Neural progenitor cell (in vitro differentiated cells): ENCODE measurements around the gene PAQR5. TPM values are rescaled to one million over a fixed set of nuclear protein-coding genes. Genes with fewer than 3 reads are reported as not detected.
"Not testable (repeated sequence)": the region's sequence is repeated elsewhere in the genome, so short reads cannot be mapped to it uniquely, and the experiment has no call there.

Experiments used
- DNase-seq: peaks from one replicate; pipeline ENCODE4 v3.0.0-alpha.2; 2016; ENCODE audit warnings: low spot score
- H2AFZ ChIP-seq: fragments of 200-600 bp; sonication (generic); replicated peaks from 2 replicates; pipeline ENCODE4 v1.6.1; 2016; ENCODE audit warnings: antibody characterized with exemption
- H3F3A ChIP-seq: fragments of 200-600 bp; sonication (generic); 2 replicates; pipeline ENCODE4 v1.6.1; 2016; ENCODE audit warnings: antibody characterized with exemption, low read depth
- H3K27ac ChIP-seq: fragments of 200-600 bp; sonication (generic); 2 replicates; pipeline ENCODE4 v1.5.1; 2016; ENCODE audit warnings: mild to moderate bottlenecking
- H3K27me3 ChIP-seq: fragments of 200-600 bp; sonication (generic); 2 replicates; pipeline ENCODE4 v1.6.1; 2016; ENCODE audit warnings: mild to moderate bottlenecking, moderate library complexity
- H3K36me3 ChIP-seq: fragments of 200-600 bp; sonication (generic); 2 replicates; pipeline ENCODE4 v1.5.1; 2016
- H3K4me1 ChIP-seq: fragments of 200-600 bp; sonication (generic); 2 replicates; pipeline ENCODE4 v1.6.1; 2016; ENCODE audit warnings: mixed run types
- H3K4me2 ChIP-seq: fragments of 200-600 bp; sonication (generic); 2 replicates; pipeline ENCODE4 v1.6.1; 2016
- H3K4me3 ChIP-seq: fragments of 200-600 bp; sonication (generic); 2 replicates; pipeline ENCODE4 v1.5.1; 2016
- H3K79me2 ChIP-seq: fragments of 200-600 bp; sonication (generic); 2 replicates; pipeline ENCODE4 v1.6.1; 2016; ENCODE audit warnings: low read depth
- H3K9ac ChIP-seq: fragments of 200-600 bp; sonication (generic); 2 replicates; pipeline ENCODE4 v1.6.1; 2016
- H3K9me3 ChIP-seq: fragments of 200-600 bp; sonication (generic); 2 replicates; pipeline ENCODE4 v1.5.1; 2016; ENCODE audit warnings: low read depth
- H4K20me1 ChIP-seq: fragments of 200-600 bp; sonication (generic); 2 replicates; pipeline ENCODE4 v1.6.1; 2016; ENCODE audit warnings: low read depth
- H3K27ac Mint-ChIP-seq: 3 replicates; pipeline ENCODE4 v1.8.0; 2021; ENCODE audit warnings: mixed read lengths
- H3K27me3 Mint-ChIP-seq: 2 replicates; pipeline ENCODE4 v1.8.0; 2022; ENCODE audit warnings: low read depth, mild to moderate bottlenecking, inconsistent platforms, moderate library complexity, mixed read lengths; ENCODE audit not compliant: insufficient read depth
- H3K36me3 Mint-ChIP-seq: 3 replicates; pipeline ENCODE4 v1.8.0; 2021; ENCODE audit warnings: mixed read lengths
- H3K4me1 Mint-ChIP-seq: 3 replicates; pipeline ENCODE4 v1.8.0; 2021; ENCODE audit warnings: mixed read lengths
- H3K4me3 Mint-ChIP-seq: 3 replicates; pipeline ENCODE4 v1.8.0; 2021; ENCODE audit warnings: mild to moderate bottlenecking, moderate library complexity, mixed read lengths
- H3K9me3 Mint-ChIP-seq: 3 replicates; pipeline ENCODE4 v1.8.0; 2020; ENCODE audit warnings: mixed read lengths
- CTCF ChIP-seq: fragments of 200-600 bp; sonication (generic); IDR thresholded peaks from 2 replicates; pipeline ENCODE4 v1.5.1; 2017; ENCODE audit warnings: antibody characterized with exemption, mild to moderate bottlenecking
- EZH2 ChIP-seq: fragments of 200-600 bp; sonication (generic); IDR thresholded peaks from 2 replicates; pipeline ENCODE4 v1.6.1; 2017; ENCODE audit warnings: antibody characterized with exemption, mild to moderate bottlenecking, moderate library complexity
- EZH2phosphoT487 ChIP-seq: fragments of 200-600 bp; sonication (generic); IDR thresholded peaks from 2 replicates; pipeline ENCODE4 v1.6.1; 2017; ENCODE audit warnings: antibody characterized with exemption
- total RNA-seq: library from RNA; depleted of rRNA; stranded (reverse); fragments of >200 nt; gene quantifications from 2 replicates; pipeline ENCODE4 v1.2.3, GENCODE V29; 2015; ENCODE audit warnings: low replicate concordance

Gene PAQR5
- total RNA-seq, 1 donor from 2014 or later: 1.4 TPM

- no peak overlapping the region for H3K27ac Mint-ChIP-seq
- no peak for TF ChIP-seq CTCF
- no peak for TF ChIP-seq EZH2phosphoT487
- TF ChIP-seq EZH2: no peak
- Histone ChIP-seq H3K4me1 (no peaks in the 10 kb centered on the region), H3K27ac (no peak overlapping the region), H2AFZ (no peak overlapping the region), H3K9me3 (no peaks in the 10 kb centered on the region), H3K4me3 (no peak overlapping the region), H3K36me3 (no peaks in the 10 kb centered on the region), H4K20me1 (no peaks in the 10 kb centered on the region), H3K27me3 (peaks cover under 1% of the 10 kb centered on the region), H3F3A (no peaks in the 10 kb centered on the region), H3K79me2 (no peaks in the 10 kb centered on the region), H3K4me2 (no peak overlapping the region), H3K9ac (no peak overlapping the region)
- no peak overlapping the region for H3K4me3 Mint-ChIP-seq
- DNase-seq: no peak
- H3K9me3 Mint-ChIP-seq: no peaks in the 10 kb centered on the region
- no peaks in the 10 kb centered on the region for H3K36me3 Mint-ChIP-seq
- H3K4me1 Mint-ChIP-seq: peaks cover 18% of the 10 kb centered on the region
- peaks cover 4% of the 10 kb centered on the region for H3K27me3 Mint-ChIP-seq
Measured at GRCh38 chr15:69289342-69290146, 9.2 kb upstream of the PAQR5 start.

- H3K27me3 Mint-ChIP-seq: peaks cover 4% of the 10 kb centered on the region
- H3K4me2 ChIP-seq: no peak overlapping the region
- no peaks in the 10 kb centered on the region for H3K9me3 ChIP-seq
- no peaks in the 10 kb centered on the region for H3F3A ChIP-seq
- H3K36me3 ChIP-seq: no peaks in the 10 kb centered on the region
- DNase-seq: no peak
- H3K4me1 Mint-ChIP-seq: peaks cover 18% of the 10 kb centered on the region
- H3K79me2 ChIP-seq: no peaks in the 10 kb centered on the region
- no peak overlapping the region for H3K27ac Mint-ChIP-seq
- no peaks in the 10 kb centered on the region for H4K20me1 ChIP-seq
- no peak overlapping the region for H3K9ac ChIP-seq
- H3K4me3 Mint-ChIP-seq: no peak overlapping the region
- peaks cover 10% of the 10 kb centered on the region for H3K27me3 ChIP-seq
- no peaks in the 10 kb centered on the region for H3K9me3 Mint-ChIP-seq
- TF ChIP-seq EZH2phosphoT487 (no peak), EZH2 (no peak), CTCF (no peak)
- H3K4me1 ChIP-seq: no peaks in the 10 kb centered on the region
- no peak overlapping the region for H3K27ac ChIP-seq
- no peak overlapping the region for H2AFZ ChIP-seq
- no peaks in the 10 kb centered on the region for H3K36me3 Mint-ChIP-seq
- H3K4me3 ChIP-seq: no peak overlapping the region
Measured at GRCh38 chr15:69290346-69291164, 8.2 kb upstream of the PAQR5 start.

GRCh38 chr15:69291651-69292050, 7.1 kb upstream of the PAQR5 start:
- not testable (repeated sequence) for H4K20me1 ChIP-seq, H3K9me3 ChIP-seq, H3F3A ChIP-seq, H2AFZ ChIP-seq, H3K36me3 Mint-ChIP-seq, H3K9ac ChIP-seq, H3K36me3 ChIP-seq, H3K4me2 ChIP-seq, H3K79me2 ChIP-seq, H3K4me1 ChIP-seq, H3K9me3 Mint-ChIP-seq, H3K4me3 Mint-ChIP-seq, DNase-seq, H3K27me3 Mint-ChIP-seq, H3K27ac ChIP-seq, H3K4me3 ChIP-seq, H3K27ac Mint-ChIP-seq
- peaks cover 20% of the 10 kb centered on the region for H3K27me3 ChIP-seq
- peaks cover 18% of the 10 kb centered on the region for H3K4me1 Mint-ChIP-seq
